Measurements from ENCODE around the gene BANK1. TPM values are rescaled to one million over a fixed set of nuclear protein-coding genes. Genes with fewer than 3 reads are reported as not detected.

Gene BANK1
- polyA plus RNA-seq, 1 of the 3 experiments (the other 2 are of a cell fraction) = not detected

GRCh38 chr4:101981756-101982155 is 191.2 kb downstream of the BANK1 start:
- no peak overlapping the region for H3K9ac ChIP-seq
- H3K4me2 ChIP-seq = no peak overlapping the region
- TF ChIP-seq PBX3 (IDR thresholded peaks at IDR 0.05) = no peak
- TF ChIP-seq RXRA (IDR thresholded peaks at IDR 0.05; ENCODE audit: borderline replicate concordance, low read depth) = no peak
- no peak for TF ChIP-seq POLR2AphosphoS5 (IDR thresholded peaks at IDR 0.05; ENCODE audit: low read depth, low read length)
- no peak for TF ChIP-seq ZBTB33 (IDR thresholded peaks at IDR 0.05; ENCODE audit: borderline replicate concordance, low read depth)
- no peak for TF ChIP-seq JUND (IDR thresholded peaks at IDR 0.05)
- TF ChIP-seq ELF1 (IDR thresholded peaks at IDR 0.05) = no peak
- TF ChIP-seq USF2 (IDR thresholded peaks at IDR 0.05; ENCODE audit: borderline replicate concordance, low read depth, low read length) = no peak
- TF ChIP-seq SIN3A (IDR thresholded peaks at IDR 0.05; ENCODE audit: borderline replicate concordance, low read depth, low read length) = no peak
- no peak for TF ChIP-seq GATA2 (CRISPR knock-in tag; IDR thresholded peaks at IDR 0.05)
- TF ChIP-seq NRF1 (IDR thresholded peaks at IDR 0.05; ENCODE audit: low read depth, low read length) = no peak
- no peak for TF ChIP-seq TCF12 (IDR thresholded peaks at IDR 0.05)
- no peak for TF ChIP-seq CTCF (IDR thresholded peaks at IDR 0.05)
- TF ChIP-seq FOXM1 (IDR thresholded peaks at IDR 0.05; ENCODE audit: low read depth) = no peak
- TF ChIP-seq MXI1 (IDR thresholded peaks at IDR 0.05; ENCODE audit: low read depth, low read length) = no peak
- TF ChIP-seq RFX5 (IDR thresholded peaks at IDR 0.05; ENCODE audit: low read length) = no peak
- TF ChIP-seq GABPA (IDR thresholded peaks at IDR 0.05; ENCODE audit: low read depth) = no peak
- TF ChIP-seq TAF1 (IDR thresholded peaks at IDR 0.05; ENCODE audit: borderline replicate concordance, low read depth, low read length) = no peak
- TF ChIP-seq SMC3 (IDR thresholded peaks at IDR 0.05; ENCODE audit: low read depth, low read length) = no peak
- H2AFZ ChIP-seq (ENCODE audit: low read depth) = no peak overlapping the region
- H3F3A ChIP-seq (replicated peaks; ENCODE audit: insufficient read depth) = peaks cover 10% of the 10 kb centered on the region
- CTCF ChIA-PET = no interaction called here
- POLR2A ChIA-PET = no interaction called here
- no peaks in the 10 kb centered on the region for H3K36me3 ChIP-seq (replicated peaks in 1 of 2; ENCODE audit: control insufficient read depth in 1 of 2, insufficient read depth in 2 of 2, low read length in 1 of 2)
- WGBS (ENCODE audit: low lambda C conversion rate) = 64% methylated on average over 1 of the region's 1 CpG
- H3K9me3 ChIP-seq = no peaks in the 10 kb centered on the region
- H3K9me2 ChIP-seq = no peaks in the 10 kb centered on the region
- no peak for DNase-seq
- no peaks in the 10 kb centered on the region for H3K79me2 ChIP-seq (ENCODE audit: insufficient read depth)
- no peaks in the 10 kb centered on the region for H4K20me1 ChIP-seq (ENCODE audit: insufficient read depth)
- no peaks in the 10 kb centered on the region for H3K27me3 ChIP-seq (ENCODE audit: insufficient read depth)
- H3K4me3 ChIP-seq (ENCODE audit: low read depth in 2 of 2, low read length in 1 of 2) = no peak overlapping the region
- H3K27ac ChIP-seq (ENCODE audit: low read depth in 2 of 2, low read length in 1 of 2) = no peak overlapping the region
- peaks cover 0 to 6% of the 10 kb centered on the region in 2 experiments; a peak in 3 of 4 replicates for H3K4me1 ChIP-seq (ENCODE audit: control insufficient read depth in 1 of 2, insufficient read depth in 2 of 2, low read depth in 1 of 2, low read length in 1 of 2)
